ENCODE measurements around the gene B3GAT1. TPM values are rescaled to one million over a fixed set of nuclear protein-coding genes. Genes with fewer than 3 reads are reported as not detected.

B3GAT1 gene
- total and polyA plus RNA-seq, 4 donors = 0.16 to 0.39 TPM; not detected in 2

DNA sequence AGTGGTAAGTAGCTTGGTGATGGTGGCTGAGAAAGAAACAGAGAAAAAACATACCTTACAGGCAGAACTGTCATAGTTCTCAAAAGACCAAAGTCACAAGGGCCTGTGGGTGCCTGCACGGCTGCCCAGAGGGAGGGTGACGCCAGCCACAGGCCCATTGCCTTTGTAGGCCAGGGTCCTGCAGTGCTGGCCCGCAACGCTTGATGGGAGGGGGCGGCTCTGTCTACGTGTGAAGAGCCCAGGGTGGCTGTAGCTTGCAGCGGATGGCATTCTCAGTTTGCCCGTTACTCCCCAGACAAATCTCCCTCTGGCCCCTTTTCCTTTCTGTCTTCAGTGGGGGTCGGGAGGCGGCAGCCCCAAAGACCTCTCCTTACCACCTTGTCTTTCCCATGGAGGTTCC is 24.7 kb upstream of the B3GAT1 start:
- ATAC-seq (ENCODE audit: low FRiP score) (no peak), DNase-seq (peak in 1 of 2 donors; percentile 37)
- Histone ChIP-seq H3K4me1 (ENCODE audit: control insufficient read depth in 1 of 2, insufficient read depth in 2 of 2, low read length in 2 of 2) (no peaks in the 10 kb centered on the region), H3K36me3 (ENCODE audit: control insufficient read depth in 1 of 2, insufficient read depth in 2 of 2, low read length in 1 of 2) (no peaks in the 10 kb centered on the region), H3K9me3 (ENCODE audit: control insufficient read depth, low read length) (no peaks in the 10 kb centered on the region), H3K27ac (ENCODE audit: low read depth in 1 of 2, low read length in 2 of 2) (no peak overlapping the region), H3K27me3 (ENCODE audit: control insufficient read depth in 1 of 2, insufficient read depth in 2 of 2, low read length in 1 of 2) (no peaks in the 10 kb centered on the region), H3K4me3 (ENCODE audit: low read length in 2 of 2) (no peak overlapping the region)
- intact Hi-C loops (cut with DNase I) = no loop called here
- whole genome bisulfite sequencing, 2 donors = 85 to 91% methylated on average over 10 of the region's 10 CpGs

DNA sequence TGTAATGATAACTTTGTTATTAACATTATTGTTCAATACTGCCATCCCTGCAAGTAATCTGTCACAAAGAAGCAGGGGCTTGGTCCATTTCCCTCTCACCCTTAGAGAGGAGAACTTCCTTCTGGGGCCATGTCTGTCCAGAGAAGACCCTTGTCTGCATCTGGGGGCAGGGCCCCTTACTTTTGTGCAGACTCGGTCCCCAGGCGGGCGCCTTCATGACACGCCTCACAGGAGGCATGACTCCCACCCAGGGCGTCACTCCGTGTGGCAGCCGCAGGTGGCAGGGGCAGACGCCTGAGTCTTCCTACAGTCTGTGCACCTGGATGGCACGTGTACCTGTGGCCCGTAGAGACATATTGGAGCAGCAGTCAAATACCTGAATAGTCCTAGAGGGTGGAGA is 21.8 kb upstream of the B3GAT1 start:
- WGBS, 2 donors = 76 to 78% methylated on average over 10 of the region's 10 CpGs
- H3K36me3 ChIP-seq (ENCODE audit: control insufficient read depth in 1 of 2, insufficient read depth in 2 of 2, low read length in 1 of 2) = no peaks in the 10 kb centered on the region
- H3K27me3 ChIP-seq (ENCODE audit: control insufficient read depth in 1 of 2, insufficient read depth in 2 of 2, low read length in 1 of 2) = no peaks in the 10 kb centered on the region
- ATAC-seq (ENCODE audit: low FRiP score) (no peak), DNase-seq (no peak)
- H3K4me3 ChIP-seq (ENCODE audit: low read length in 2 of 2) = no peak overlapping the region
- H3K9me3 ChIP-seq (ENCODE audit: control insufficient read depth, low read length) = no peaks in the 10 kb centered on the region
- H3K4me1 ChIP-seq (ENCODE audit: control insufficient read depth in 1 of 2, insufficient read depth in 2 of 2, low read length in 2 of 2) = no peaks in the 10 kb centered on the region
- H3K27ac ChIP-seq (ENCODE audit: low read depth in 1 of 2, low read length in 2 of 2) = no peak overlapping the region
- intact Hi-C loops (cut with DNase I) = no loop called here

DNA sequence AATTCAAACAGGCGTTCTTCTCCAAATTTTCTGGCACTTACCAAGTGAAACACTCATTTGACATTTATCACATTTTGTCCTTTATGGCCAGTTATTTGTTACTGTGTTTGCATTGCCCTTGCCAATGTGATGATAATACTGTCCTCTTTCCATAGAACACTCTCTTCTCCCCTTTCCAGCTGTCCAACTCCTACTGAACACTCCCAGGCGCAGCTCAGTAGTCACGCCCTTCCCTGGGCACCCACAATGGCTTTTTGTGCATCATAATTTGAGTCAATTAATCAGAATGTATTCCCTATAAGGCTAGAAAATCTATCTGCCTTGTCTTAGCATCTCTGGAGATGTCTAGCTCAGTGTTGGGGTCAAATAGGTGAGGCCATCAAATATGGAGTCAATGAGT is 21.2 kb upstream of the B3GAT1 start:
- Histone ChIP-seq H3K27ac (ENCODE audit: low read depth in 1 of 2, low read length in 2 of 2) (no peak overlapping the region), H3K9me3 (ENCODE audit: control insufficient read depth, low read length) (no peaks in the 10 kb centered on the region), H3K4me3 (ENCODE audit: low read length in 2 of 2) (no peak overlapping the region), H3K36me3 (ENCODE audit: control insufficient read depth in 1 of 2, insufficient read depth in 2 of 2, low read length in 1 of 2) (no peaks in the 10 kb centered on the region), H3K4me1 (ENCODE audit: control insufficient read depth in 1 of 2, insufficient read depth in 2 of 2, low read length in 2 of 2) (no peaks in the 10 kb centered on the region), H3K27me3 (ENCODE audit: control insufficient read depth in 1 of 2, insufficient read depth in 2 of 2, low read length in 1 of 2) (no peaks in the 10 kb centered on the region)
- WGBS, 2 donors = 79 to 84% methylated on average over 3 of the region's 3 CpGs
- DNase-seq (no peak), ATAC-seq (ENCODE audit: low FRiP score) (no peak)
- intact Hi-C loops (cut with DNase I) = no loop called here

- Histone ChIP-seq H3K27me3 (ENCODE audit: control insufficient read depth in 1 of 2, insufficient read depth in 2 of 2, low read length in 1 of 2) (no peaks in the 10 kb centered on the region), H3K9me3 (ENCODE audit: control insufficient read depth, low read length) (no peaks in the 10 kb centered on the region), H3K36me3 (ENCODE audit: control insufficient read depth in 1 of 2, insufficient read depth in 2 of 2, low read length in 1 of 2) (no peaks in the 10 kb centered on the region), H3K4me3 (ENCODE audit: low read length in 2 of 2) (no peak overlapping the region), H3K4me1 (ENCODE audit: control insufficient read depth in 1 of 2, insufficient read depth in 2 of 2, low read length in 2 of 2) (no peaks in the 10 kb centered on the region), H3K27ac (ENCODE audit: low read depth in 1 of 2, low read length in 2 of 2) (no peak overlapping the region)
- WGBS, 2 donors = 30 to 36% methylated on average over 2 of the region's 2 CpGs
- DNase-seq (no peak), ATAC-seq (ENCODE audit: low FRiP score) (no peak)
- intact Hi-C loops (cut with DNase I) = no loop called here
Observed at GRCh38 chr11:134432776-134433175, 20.7 kb upstream of the B3GAT1 start.

DNA sequence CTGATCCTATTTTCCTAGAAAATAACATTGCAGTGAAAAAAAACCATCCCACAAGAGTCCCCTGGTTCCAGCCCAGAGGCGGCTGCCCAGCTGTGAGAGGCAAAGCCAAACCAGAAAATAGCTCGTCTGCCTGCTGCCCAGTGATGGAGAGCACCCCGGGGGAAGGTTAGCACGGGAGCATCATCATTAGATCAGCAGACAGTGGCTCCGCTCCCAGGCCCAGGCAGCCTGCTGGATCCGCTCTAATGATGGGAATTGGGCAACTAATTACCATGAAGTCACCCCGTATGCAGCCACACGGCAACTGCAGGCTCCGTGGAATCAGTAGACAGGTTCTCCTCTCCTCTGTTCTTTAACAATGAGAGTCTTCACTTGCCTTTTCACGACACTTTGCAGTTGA is 17.1 kb upstream of the B3GAT1 start:
- intact Hi-C loops (cut with DNase I) = no loop called here
- ATAC-seq (ENCODE audit: low FRiP score) (no peak), DNase-seq (no peak)
- H3K27ac ChIP-seq (ENCODE audit: low read depth in 1 of 2, low read length in 2 of 2) = no peak overlapping the region
- H3K4me1 ChIP-seq (ENCODE audit: control insufficient read depth in 1 of 2, insufficient read depth in 2 of 2, low read length in 2 of 2) = no peaks in the 10 kb centered on the region
- 49 to 52% methylated on average over 10 of the region's 10 CpGs for WGBS, 2 donors
- no peaks in the 10 kb centered on the region for H3K27me3 ChIP-seq (ENCODE audit: control insufficient read depth in 1 of 2, insufficient read depth in 2 of 2, low read length in 1 of 2)
- no peaks in the 10 kb centered on the region for H3K36me3 ChIP-seq (ENCODE audit: control insufficient read depth in 1 of 2, insufficient read depth in 2 of 2, low read length in 1 of 2)
- H3K4me3 ChIP-seq (ENCODE audit: low read length in 2 of 2) = no peak overlapping the region
- H3K9me3 ChIP-seq (ENCODE audit: control insufficient read depth, low read length) = no peaks in the 10 kb centered on the region

DNA sequence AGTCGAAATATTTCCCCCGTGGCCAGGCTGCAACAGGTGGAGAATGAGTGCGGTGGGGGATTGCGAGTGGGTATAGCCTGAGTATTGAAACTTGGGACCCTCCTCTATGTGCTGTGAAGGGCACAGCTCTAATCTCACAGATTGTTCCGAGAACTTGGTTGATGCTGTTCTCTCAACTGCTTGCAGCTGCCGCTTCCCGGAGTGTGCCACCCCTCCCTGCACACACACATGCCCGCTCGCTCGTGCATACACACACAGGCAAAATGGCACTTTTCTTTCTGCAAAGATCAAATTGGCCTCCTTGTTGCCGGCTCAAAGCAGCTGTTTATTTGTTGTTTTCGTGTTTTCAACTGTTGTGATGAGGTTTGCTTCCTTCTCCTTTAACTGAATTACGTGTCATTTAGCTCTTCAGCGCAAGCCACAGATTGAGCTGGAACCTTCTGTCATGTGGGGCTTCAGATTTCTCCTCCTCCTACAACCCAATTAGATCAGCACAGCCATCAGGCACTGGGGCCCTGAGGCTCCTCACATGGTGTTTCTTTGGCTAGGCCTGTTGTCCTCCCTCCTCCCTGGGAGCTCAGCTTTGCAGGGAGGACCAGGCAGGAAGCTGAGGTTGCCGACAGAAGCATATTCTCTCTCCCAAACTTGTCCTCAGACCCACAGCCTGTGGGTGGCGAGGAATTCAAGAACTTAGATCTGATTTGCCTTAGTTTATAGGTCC is 13.9 kb upstream of the B3GAT1 start:
- H3K27ac ChIP-seq (ENCODE audit: low read depth in 1 of 2, low read length in 2 of 2) = no peak overlapping the region
- H3K36me3 ChIP-seq (ENCODE audit: control insufficient read depth in 1 of 2, insufficient read depth in 2 of 2, low read length in 1 of 2) = no peaks in the 10 kb centered on the region
- no peaks in the 10 kb centered on the region for H3K4me1 ChIP-seq (ENCODE audit: control insufficient read depth in 1 of 2, insufficient read depth in 2 of 2, low read length in 2 of 2)
- 67% methylated on average over 16 of the region's 16 CpGs for WGBS, 2 donors
- ATAC-seq (ENCODE audit: low FRiP score) = no peak
- H3K27me3 ChIP-seq (ENCODE audit: control insufficient read depth in 1 of 2, insufficient read depth in 2 of 2, low read length in 1 of 2) = no peaks in the 10 kb centered on the region
- intact Hi-C loops (cut with DNase I) = no loop called here
- DNase-seq = no peak
- H3K9me3 ChIP-seq (ENCODE audit: control insufficient read depth, low read length) = no peaks in the 10 kb centered on the region
- no peak overlapping the region for H3K4me3 ChIP-seq (ENCODE audit: low read length in 2 of 2)

- Histone ChIP-seq H3K27me3 (ENCODE audit: control insufficient read depth in 1 of 2, insufficient read depth in 2 of 2, low read length in 1 of 2) (no peaks in the 10 kb centered on the region), H3K4me3 (ENCODE audit: low read length in 2 of 2) (no peak overlapping the region), H3K9me3 (ENCODE audit: control insufficient read depth, low read length) (no peaks in the 10 kb centered on the region), H3K27ac (ENCODE audit: low read depth in 1 of 2, low read length in 2 of 2) (no peak overlapping the region), H3K36me3 (ENCODE audit: control insufficient read depth in 1 of 2, insufficient read depth in 2 of 2, low read length in 1 of 2) (no peaks in the 10 kb centered on the region), H3K4me1 (ENCODE audit: control insufficient read depth in 1 of 2, insufficient read depth in 2 of 2, low read length in 2 of 2) (no peaks in the 10 kb centered on the region)
- no peak for DNase-seq
- intact Hi-C loops (cut with DNase I) = no loop called here
- ATAC-seq (ENCODE audit: low FRiP score) = no peak
- WGBS, 2 donors = 60 to 65% methylated on average over 2 of the region's 2 CpGs
Observed at GRCh38 chr11:134425413-134425812, 13.4 kb upstream of the B3GAT1 start.

GRCh38 chr11:134423106-134423505 is 11.1 kb upstream of the B3GAT1 start:
- DNase-seq (no peak), ATAC-seq (ENCODE audit: low FRiP score) (no peak)
- no peaks in the 10 kb centered on the region for H3K36me3 ChIP-seq (ENCODE audit: control insufficient read depth in 1 of 2, insufficient read depth in 2 of 2, low read length in 1 of 2)
- 79 to 81% methylated on average over 10 of the region's 10 CpGs for WGBS, 2 donors
- H3K27ac ChIP-seq (ENCODE audit: low read depth in 1 of 2, low read length in 2 of 2) = no peak overlapping the region
- no peaks in the 10 kb centered on the region for H3K27me3 ChIP-seq (ENCODE audit: control insufficient read depth in 1 of 2, insufficient read depth in 2 of 2, low read length in 1 of 2)
- no peaks in the 10 kb centered on the region for H3K9me3 ChIP-seq (ENCODE audit: control insufficient read depth, low read length)
- no peaks in the 10 kb centered on the region for H3K4me1 ChIP-seq (ENCODE audit: control insufficient read depth in 1 of 2, insufficient read depth in 2 of 2, low read length in 2 of 2)
- intact Hi-C loops (cut with DNase I) = no loop called here
- no peak overlapping the region for H3K4me3 ChIP-seq (ENCODE audit: low read length in 2 of 2)
